HG03442 (cell line): ENCODE measurements around the gene ADARB2.
"Not testable (repeated sequence)": the region's sequence is repeated elsewhere in the genome, so short reads cannot be mapped to it uniquely, and the experiment has no call there.

Experiments used
- ATAC-seq: cut with Tn5 transposase; IDR thresholded peaks from one replicate; pipeline ENCODE4 v1.9.1; 2021; ENCODE audit warnings: mild to moderate bottlenecking, moderate library complexity; ENCODE audit not compliant: unreplicated experiment

Gene ADARB2

DNA sequence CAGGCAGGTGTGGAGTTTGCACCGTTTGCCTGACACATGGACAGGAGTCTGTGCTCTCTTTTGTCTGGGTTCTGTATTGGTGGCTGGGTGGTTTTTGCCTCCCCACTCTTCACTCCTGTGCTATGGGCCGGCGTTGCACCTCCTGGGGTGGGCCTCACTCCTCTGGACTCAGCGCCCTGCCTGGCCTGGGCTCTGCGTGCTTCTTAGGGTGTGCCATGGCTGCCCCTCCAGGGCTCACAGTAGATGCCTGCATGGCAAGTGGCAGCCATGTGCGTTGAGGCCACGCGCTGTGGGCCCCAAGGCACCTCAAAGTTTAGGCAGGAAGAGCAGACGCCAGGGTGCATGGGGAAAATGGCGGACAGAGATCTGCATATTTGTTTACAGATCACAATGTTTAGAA lies 319.8 kb downstream of the ADARB2 start:
- ATAC-seq, result no peak

DNA sequence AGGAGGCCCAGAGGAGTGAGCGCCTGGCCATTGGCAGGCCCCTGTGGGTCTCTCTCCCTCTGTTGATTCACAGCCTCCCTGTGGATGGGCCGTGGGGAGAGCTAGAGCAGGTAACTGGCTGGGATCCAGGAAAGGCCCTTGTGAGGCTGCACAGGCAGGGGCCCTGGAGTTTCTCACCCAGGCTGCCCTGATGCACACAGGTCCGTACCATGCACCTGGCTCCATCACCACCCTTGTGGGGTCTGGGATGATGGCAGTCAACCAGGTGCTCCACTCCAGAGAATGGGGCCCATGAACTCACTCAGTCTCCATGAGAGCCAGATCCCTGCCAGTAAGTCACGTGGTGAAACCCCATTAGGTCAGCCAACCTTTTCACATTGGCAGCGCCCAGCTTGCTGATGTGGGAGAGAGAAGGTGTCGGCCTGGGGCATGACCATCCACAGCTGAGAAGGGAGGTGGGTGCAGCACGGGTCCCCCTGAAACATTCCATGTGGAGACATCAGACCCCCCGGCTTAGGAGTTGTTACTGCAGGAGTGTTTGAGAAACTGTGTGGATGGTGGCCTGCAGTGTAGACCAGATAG lies 320.8 kb downstream of the ADARB2 start:
- ATAC-seq, result no peak

DNA sequence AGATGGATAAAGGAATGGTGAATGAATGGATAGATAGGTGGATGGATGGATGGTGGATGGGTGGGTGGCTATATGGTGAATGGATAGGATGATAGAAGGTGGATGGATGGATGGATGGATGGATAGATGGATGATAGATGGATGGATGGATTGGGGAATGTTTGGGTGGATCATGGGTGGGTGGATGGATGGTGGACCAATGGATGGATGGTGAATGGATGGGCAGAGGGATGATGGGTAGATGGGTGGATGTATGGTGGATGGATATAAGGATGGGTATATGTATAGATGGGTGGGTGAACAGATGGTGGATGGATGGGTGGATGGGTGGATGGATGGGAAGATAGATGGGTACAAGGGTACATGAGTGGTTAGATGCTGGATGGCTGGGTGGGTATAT lies 322.4 kb downstream of the ADARB2 start:
- no peak for ATAC-seq

DNA sequence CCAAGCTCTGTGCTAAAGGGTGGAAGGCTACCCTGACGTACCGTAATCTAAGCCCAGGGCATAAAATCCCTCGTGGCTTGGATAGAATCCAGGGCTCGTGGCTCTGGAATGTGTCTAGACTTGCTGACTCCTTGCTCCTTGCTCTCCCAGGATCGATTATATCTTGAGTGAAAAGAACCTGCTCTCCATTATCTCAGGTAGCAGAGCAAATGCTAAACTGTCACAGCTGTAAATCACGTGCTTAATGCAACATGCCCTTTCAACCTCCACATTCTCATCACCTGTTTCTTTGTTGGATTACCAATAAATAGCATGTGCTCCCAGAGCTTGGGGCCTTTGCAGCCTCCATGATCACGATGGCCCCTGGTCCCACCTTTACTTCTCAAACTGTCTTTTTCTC lies 323.0 kb downstream of the ADARB2 start:
- not testable (repeated sequence) for ATAC-seq

DNA sequence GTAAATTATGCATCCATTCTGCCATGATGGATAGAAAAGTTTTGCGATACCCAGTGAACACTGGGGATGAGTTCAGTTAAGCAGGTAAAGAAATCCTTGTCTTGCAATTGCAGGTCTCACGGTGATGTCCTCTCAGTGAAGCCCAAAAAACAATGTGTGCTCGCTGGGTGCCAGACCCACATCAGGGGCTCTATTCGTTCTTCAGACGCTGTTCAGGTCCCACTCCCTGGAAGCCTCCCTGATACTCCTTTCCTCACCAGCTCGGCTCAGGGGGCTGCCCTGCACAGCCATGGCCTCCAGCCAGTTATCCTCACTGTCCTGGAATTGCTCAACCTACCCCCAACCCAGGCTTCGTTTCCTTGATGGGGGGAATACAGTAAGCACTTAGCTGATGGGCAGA lies 323.5 kb downstream of the ADARB2 start:
- ATAC-seq, result no peak

DNA sequence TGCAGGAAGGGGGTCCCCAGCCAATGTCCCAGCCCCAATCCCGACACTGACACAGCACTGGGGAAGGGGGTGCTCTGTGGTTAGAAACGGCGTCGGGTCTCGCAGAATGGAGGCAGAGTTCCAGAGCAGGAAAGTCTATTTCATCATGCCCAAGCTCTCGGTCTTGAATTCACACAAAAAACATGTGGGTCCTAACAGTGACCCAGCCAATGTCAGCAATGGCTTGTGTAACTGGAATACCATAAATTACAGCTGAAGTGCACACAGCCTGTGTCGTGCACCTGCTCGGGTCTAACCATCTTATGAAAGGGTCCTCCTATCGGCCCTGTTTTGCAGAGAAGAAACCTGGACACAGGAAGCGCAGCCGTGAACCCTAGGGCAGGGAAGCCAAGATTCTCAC lies 324.1 kb downstream of the ADARB2 start:
- no peak for ATAC-seq

DNA sequence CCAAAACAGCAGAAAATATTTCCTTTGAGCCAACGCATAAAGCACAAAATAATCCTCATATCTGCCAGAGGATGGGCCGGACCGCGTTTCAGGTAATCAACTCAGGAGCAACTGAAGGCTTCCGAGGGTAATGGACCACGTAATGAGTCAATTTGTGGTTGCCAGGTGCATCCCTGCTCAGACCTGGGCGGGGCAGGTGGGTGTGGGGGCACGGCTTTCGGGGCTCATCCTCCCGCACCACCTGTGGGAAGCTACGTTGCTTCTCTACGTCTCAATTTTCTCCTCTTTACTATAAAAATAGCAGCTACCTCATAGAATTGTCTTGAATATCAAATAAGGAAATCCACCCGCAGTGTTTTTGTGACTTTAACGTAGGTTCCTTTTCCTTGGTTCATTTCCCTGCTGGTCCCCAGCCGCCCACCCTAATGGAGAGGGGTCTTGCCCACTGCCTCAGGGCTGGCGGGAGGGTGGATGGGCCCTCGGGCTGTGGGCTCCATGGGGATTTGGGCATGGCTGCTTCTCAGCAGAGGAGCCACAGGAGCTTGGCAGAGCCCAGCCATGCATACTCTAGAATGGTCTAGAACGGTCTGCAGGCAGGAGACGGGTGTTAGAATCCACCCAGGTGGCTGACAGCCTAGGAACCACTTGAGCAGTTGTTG lies 324.7 kb downstream of the ADARB2 start:
- no peak for ATAC-seq

DNA sequence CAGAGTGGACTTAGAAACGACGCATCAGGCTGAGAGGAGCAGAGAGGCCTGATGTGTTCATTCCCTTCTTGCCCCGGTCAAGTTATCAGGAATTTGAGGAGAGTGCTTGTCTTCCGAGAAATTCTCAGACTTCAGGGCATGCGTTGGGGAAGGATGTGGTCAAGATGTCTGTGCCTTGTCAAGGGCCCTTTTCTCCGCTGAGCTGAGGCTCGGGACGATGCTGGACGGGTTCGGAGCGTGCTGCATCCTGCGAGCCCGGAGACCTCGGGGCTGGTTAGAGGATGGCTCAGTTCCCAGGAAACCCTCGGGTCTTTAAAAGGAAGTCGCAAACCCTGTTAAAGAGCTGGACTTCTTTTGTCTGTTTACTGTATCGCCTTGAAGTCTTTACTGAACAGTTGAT lies 325.4 kb downstream of the ADARB2 start:
- no peak for ATAC-seq

DNA sequence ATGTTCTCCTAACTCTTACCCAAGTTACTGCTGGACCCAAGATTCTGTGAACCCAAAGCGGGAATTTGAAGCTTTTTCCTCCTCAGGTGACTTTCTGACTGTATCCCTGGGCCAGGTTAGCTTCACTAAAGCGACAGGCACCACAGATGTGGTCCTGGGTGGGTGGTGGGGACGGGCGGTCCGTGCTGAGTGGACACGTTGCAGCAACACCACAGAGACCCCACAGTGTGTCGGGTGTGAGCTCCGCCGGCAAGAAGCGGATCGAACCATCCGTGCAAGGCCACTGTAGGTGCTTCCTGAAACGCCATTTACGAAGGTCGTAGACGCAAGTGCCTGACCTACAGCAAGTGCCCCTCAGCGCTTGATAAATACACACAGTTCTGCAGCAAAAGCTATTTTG lies 325.9 kb downstream of the ADARB2 start:
- no peak for ATAC-seq

DNA sequence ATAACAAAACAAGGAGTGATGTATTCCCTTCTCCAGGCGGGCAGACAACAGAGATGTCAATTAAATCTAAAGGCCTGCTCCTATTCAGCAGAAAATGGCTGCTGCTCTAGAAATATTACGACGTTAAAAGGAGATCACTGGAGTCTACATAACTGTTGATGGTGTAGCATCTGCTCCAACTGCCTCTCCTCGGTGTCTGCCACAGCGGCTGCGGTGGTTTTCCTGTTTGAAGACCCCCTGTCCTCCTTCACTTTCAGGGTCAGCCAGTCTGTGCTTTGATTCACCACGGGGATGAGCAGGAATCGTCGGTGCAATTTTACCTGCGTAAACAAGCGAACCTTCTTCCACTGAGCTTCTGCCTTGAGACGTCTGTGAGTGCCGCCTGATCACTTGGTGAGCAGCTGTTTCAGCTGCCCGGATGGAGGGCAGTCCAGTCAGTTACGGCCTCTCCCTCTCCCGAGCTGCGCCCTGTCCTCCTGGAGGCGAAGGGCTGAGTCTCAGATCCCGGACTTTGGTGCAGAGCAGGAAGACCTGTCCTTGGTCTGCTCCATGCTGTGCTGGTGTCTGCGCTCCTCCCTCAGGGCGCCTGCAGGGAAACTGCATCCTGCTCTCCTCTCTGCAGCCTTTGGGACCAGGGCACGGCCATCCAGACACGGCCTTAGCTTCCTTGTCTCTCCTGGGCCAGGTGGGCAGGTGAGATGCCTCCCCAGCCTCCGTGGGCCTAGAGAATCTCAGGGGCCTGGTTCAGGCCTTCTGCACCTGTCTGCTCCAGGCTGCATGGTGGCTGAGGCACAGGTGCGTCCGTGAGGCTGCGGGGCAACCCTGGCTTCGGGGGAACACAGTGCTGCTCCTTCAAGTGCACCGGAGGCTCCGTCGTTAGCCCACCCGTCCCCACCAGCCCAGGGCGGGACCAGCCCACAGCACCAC lies 326.6 kb downstream of the ADARB2 start:
- ATAC-seq, result no peak

DNA sequence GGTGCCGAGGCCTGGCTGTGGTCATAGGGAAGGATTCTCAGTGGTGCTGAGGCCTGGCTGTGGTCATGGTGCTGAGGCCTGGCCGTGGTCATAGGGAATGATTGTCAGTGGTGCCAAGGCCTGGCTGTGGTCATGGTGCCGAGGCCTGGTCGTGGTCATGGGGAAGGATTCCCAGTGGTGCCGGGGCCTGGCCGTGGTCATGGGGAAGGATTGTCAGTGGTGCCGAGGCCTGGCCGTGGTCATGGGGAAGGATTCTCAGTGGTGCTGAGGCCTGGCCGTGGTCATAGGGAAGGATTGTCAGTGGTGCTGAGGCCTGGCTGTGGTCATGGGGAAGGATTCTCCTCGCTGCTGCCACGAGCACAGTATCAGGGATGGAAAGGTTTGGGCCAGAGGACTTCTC lies 327.3 kb downstream of the ADARB2 start:
- no peak for ATAC-seq

DNA sequence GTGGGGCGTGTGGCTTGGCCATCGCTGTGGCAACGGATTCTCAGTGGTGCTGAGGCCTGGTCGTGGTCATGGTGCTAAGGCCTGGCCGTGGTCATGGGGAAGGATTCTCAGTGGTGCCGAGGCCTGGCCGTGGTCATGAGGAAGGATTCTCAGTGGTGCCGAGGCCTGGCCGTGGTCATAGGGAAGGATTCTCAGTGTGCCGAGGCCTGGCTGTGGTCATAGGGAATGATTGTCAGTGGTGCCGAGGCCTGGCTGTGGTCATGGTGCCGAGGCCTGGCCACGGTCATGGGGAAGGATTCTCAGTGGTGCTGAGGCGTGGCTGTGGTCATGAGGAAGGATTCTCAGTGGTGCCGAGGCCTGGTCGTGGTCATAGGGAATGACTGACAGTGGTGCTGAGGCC lies 327.9 kb downstream of the ADARB2 start:
- ATAC-seq, result no peak

DNA sequence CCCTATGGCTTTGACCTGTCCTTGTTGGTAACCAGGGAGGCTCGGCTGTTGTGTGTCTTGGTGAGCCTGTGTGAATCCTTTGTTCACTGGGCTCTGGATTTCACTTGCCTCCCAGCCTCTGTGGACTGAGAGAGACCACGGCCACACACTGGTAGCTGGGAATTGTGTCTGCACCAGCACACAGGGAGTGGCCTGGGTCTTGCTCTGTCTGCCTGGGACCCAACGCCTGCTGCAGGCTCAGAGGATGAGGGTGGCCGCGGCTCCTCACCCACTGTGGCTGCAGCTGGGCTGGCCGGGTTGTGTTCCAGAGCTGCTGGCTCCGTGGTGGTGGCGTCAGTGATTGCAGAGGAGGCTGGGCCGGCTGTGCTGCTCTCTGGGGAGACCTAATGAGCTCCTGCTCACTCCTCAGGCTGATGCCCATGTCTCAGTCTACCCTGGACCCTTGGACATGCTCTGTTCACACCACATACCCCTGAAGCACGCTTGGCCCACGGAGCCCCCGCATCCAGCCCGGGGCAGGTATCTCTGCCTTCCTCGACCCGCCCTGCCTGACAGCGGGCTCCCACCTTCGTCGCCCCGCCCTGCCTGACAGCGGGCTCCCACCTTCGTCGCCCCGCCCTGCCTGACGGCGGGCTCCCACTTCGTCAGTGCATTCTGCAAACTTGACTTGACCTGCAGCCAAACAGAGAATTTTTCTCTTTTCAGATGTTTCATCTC lies 328.5 kb downstream of the ADARB2 start:
- no peak for ATAC-seq

DNA sequence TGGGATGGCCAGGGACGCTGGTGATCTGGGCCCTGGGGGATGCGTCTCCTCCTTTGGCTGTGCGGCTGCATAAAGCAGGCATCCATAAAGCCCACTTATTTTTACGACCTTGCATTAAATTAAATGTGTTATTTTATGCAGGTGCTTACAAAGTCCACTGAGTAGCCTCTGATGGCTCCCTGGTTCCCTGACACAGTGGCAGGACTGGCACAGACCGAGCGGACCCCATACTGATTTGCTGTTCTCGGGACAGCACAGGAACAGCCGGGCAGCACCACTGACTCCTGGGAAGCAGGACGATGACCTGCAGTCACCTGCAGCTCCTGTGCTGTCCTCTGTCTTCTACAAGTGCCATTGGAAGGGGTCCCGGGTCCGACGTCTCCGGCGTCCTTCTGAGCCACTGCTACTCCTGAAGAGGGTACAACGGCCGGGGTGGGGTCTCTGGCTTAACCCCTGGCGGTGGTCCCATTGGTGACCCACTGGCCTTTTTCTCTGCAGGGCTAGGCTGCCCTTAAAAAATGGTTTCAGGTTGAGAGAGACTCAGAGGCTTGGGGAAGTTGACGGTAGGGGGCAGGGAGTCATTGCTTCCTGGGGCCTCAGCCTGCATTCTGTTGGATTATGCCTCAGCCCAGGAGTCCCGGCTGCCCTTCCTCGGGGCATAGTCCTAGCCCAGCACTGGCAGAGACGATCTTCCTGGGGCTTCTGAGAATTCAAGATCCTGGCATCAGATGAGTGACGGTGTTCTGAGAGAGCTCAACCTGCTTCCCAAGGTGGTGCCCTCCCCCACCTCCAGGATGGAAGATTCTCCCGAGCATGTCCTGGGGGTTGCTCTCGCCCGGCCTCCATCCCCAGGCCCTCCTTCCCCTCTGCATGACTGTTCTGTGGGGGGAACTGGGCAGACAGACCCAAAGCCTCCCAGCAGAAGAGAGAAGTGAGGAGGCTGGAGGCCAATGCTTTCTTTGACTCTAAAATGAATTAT lies 330.1 kb downstream of the ADARB2 start:
- no peak for ATAC-seq

DNA sequence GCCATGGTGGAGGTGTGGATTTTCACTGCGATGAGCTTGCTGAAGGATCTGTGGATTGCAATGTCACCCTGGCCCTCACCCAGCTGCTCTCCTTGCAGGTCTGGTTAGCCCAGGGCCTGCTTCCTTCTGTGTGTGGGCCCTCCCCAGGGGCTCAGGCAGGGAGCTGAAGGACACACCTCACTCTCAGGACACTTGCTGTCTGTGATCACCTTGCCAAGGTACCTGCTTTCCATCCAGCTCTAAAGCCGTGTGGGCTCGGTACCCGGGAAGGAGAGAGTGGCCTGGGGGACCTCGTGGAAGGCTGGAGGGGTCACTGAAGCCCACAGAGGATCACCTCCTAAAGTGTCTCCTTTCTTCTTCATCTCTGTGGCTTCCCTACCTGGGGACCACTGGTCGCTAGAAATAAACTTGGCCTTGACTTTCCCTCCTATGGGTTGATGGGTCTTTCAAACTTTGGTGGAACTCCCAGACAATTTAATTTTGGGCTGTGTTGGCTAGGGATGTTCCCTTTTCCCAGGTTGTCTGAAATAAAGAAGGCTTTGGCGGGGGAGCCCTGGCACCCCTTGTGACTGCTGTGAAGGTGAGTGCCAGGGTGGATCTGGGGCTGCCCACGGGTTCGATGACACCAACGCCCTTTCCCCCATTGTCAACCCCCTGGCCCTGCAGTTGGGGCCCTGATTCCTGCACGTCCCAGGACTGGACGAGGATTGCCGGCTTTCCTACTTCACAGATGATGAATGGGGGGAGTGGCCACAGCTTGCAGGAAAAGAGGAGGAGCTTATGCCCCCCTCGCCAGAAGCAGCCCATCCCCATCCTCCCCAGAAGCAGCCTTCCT lies 331.0 kb downstream of the ADARB2 start:
- no peak for ATAC-seq

DNA sequence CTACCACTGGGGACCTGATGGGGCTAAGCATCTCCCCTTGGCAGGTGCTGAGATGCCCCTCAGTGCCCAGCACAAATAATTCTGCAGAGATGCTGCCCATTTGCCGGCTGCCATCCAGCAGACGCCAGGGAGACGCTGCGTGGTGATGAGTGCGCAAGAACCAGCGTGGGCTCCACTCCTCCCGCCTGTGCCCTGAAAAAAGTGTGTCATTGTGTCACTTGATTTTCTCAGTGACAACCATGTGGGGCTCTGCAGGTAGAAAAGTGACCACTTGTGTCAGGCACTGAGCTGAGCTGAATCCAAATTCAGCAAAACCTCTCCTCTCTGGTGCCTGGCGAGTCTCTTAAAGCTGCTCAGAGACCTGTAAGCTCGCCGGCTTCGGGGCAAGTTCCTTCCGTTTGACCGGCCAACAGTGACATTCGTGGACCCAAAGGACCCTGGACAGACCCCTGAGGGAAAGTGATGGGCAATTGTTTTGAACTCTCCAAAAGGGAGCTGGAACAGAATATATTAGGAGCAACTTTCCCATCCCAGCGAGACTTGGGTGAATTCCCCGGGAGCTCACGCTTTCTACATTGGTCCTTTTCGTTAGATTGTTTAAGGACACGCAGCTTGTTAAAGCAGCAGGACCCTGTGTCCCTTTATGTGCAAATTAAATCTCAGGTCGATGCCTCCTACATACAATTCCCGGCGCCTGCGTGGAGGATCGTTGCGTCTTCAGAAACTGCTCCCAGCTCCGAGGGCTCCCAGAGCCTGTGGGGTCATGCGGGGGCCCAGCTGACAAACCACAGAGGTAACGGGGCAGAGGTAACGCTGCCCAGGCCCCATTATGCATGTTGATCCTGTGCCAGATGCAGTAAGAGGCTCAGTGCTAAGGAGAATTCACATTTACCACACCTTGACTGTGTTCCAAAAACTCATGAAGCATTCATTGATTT lies 332.7 kb downstream of the ADARB2 start:
- ATAC-seq, result no peak

DNA sequence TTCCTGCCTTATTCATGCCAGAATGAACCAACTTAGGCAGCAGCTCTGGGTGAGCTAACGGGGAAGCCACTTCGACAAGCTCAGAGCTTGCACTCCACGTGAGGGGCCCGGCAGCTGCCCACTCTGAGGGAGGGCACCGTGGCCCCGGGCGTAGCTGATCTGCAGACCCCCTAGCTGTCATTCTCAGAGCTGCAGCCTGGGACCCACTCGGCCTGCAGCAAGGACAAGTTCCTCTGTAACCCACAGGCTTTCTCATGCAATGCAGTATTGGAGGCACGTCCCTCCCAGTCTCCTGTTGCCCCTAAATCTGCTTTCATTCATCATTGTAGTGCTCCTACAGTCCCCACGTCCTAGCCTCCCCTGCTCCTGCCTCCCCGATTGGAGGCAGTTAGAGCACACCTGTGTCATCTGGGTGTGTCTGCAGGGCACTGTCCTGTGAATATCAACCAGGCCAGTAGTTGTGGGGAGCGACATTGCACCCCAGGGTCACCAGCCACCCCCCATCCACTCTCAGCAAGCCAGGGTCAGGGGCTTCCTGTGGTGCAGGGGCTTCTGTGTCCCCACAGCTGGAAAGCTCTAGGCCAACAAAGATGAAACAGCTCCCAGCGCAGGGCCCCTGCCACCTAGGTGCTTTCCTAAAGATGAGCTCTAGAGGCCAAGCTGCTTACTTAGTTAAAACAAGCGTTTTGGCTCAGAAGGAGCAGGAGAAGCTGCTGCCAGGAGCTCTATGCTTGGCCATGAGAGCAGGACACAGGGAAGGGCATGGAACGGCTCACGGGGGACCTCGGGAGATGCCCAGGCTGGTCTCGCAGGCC lies 333.6 kb downstream of the ADARB2 start:
- ATAC-seq, result no peak
